GM18502 (cell line): ENCODE data around the gene SDHAF4.
A peak's percentile ranks its signal among the peaks of the same experiment; 100 is the strongest.
"Not testable (repeated sequence)": the region's sequence is repeated elsewhere in the genome, so short reads cannot be mapped to it uniquely, and the experiment has no call there.

ENCODE experiments used
- ATAC-seq: cut with Tn5 transposase; IDR thresholded peaks from one replicate; pipeline ENCODE4 v1.9.1; 2021; ENCODE audit warnings: mild to moderate bottlenecking; ENCODE audit not compliant: unreplicated experiment, poor library complexity

Gene SDHAF4

DNA sequence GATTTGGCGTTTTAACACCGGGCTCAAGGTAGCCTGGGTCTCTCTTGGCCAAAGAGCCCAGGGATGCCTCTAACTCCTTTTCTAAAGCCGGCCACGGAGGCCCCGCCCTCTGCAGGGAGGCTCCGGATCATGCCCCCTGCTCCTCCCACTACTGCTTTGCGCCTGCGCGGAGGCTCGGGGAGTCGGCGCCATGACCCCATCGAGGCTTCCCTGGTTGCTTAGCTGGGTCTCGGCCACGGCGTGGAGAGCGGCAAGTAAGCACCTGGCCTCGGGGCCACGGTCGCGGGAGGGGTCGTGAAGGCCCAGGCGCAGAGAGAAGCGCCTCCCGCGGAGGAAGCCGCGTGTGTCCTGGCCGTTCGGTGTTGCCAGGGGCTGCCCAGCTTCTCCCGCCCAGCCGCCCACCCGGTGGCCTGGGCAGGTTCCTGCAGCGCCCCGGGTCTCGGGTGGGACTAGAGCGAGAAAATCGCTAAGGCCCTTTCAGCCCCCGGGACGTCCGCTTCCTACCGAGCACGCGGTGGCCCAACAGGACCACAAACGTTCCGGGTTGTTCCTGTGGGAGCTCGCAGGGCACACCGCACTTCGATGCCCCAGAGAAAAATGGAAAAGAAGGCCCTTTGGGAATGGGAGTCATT, at the start of gene SDHAF4:
Gene SDHAF4 (plus strand): TSS at position 180 of the 632 bp plus-strand sequence. CDS start 11 bp downstream, at position 191.
- peak; percentile 98 for ATAC-seq

DNA sequence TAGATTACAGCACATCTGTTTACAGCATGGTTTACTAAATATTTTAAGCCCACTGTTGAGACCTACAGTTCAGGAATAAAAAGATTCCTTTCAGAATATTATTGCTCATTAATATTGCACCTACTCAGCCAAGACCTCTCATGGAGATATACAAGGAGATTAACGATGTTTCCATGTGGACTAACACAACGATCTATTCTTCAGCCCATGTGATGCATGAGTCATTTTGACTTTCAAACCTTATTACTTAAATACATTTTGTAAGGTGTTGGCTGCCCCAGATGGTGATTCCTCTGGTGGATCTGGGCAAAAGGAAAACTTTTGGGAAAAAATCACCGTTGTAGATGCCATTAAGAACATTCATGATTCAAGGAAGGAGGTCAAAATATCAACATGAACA, 48.0 kb upstream of the SDHAF4 start:
- ATAC-seq: no peak

GRCh38 chr6:70520575-70520974, 46.2 kb upstream of the SDHAF4 start:
- no peak for ATAC-seq

DNA sequence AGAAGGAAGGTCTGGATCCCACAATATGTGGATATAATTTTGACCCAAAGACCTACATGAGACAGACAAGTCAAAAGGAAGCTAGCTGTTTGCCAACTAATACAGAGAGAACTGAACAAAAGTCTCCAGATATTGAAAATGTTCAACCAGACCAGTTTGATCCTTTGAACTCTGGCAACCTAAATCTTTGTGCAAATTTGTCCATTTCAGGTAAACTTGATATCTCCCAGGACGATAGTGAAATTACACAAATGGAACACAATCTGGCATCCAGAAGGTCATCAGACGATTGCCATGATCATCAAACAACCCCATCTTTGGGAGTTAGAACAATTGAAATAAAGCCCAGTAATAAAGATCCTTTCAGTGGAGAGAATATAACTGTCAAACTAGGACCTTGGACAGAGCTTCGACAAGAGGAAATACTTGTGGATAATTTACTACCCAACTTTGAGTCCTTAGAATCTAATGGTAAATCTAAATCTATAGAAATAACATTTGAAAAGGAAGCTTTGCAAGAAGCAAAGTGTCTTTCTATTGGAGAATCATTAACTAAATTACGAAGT, 41.9 kb upstream of the SDHAF4 start:
- ATAC-seq: no peak

DNA sequence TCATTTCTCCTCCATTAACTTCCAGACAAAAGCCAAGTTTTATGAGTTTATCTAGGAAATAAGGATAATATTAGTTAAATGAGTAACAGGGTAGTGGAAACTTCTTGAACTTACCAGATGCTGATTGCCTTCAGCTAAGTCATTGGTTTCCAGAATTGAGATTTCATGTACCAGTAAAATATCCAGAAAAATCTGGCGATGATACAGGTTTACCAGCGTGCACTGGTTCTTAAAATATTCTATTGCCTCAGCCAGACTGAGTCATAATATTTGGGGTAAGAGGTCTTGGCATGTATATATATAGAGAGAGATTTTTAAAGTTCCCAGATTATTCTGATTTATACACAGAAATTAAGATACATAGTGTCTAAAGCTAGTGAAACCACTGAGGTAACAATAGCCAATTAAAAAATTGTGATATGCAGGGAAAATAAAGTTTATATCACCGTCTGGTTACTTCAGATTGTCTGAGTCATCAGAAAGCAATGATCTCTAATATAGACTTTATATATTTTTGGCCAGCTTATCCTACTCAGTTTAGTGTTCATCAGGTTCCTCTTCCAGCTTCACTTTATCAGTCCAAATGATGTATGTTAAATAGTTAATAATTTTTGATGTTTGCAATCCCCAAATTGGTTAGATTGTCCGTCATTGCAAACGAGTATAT, 39.5 kb upstream of the SDHAF4 start:
- ATAC-seq: no peak

DNA sequence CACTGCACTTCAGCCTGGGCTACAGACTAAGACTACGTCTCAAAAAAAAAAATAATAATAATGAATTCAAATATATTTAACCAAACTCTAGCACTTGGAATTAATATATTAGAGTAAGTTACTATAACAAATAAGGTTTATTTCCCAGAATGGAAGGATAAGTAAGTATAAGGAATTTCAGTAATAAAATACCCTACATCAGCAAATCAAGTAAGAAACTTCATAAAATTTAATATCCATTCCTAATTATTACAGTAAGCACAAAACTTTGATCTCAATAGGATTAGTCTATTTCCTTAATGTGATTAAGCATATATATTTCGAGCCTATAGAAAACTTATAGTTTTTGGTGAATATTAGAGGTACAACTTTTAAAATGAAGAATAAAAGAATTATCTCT, 36.7 kb upstream of the SDHAF4 start:
- no peak for ATAC-seq

- ATAC-seq: no peak
Measured at GRCh38 chr6:70531133-70531532, 35.6 kb upstream of the SDHAF4 start.

- ATAC-seq: no peak
Measured at GRCh38 chr6:70537266-70537665, 29.5 kb upstream of the SDHAF4 start.

DNA sequence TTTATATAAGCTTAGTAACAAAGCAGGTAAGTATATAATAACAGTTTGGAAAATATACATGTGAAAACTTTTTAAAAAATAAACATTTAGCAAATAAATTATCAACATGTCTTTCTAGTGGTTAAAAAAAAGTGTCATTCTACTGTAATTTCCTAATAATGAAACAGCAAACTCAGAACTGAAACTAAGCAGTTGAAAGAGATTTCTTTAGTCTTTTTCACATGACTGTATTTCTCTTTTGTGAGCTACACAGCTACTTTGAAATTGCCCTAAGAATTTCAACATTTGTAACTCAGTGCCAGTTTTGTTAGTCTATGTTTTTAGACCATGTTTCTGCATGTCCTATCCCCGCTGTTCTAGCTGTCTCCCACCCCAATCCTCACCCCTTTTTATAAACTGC, 28.4 kb upstream of the SDHAF4 start:
- ATAC-seq: peak; percentile 72

- ATAC-seq: no peak
Measured at GRCh38 chr6:70547313-70547712, 19.4 kb upstream of the SDHAF4 start.

GRCh38 chr6:70547905-70548304, 18.8 kb upstream of the SDHAF4 start:
- ATAC-seq: no peak

DNA sequence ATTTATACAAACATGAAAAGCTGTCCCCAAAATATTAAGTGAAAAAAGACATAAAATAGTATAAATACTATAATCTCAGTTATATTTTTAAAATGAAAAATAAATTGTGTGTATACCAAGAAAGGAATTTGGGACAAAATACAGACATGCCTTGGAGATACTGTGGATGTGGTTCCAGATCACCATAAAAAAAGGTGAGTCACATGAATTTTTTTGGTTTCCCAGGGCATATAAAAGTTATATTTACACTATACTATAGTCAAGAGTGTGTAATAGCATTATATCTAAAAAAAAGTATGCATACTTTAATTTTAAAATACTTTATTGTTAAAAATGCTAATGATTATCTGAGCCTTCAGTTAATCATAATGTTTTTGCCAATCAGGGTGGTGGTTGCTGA, 17.4 kb upstream of the SDHAF4 start:
- no peak for ATAC-seq

GRCh38 chr6:70551566-70551965, 15.2 kb upstream of the SDHAF4 start:
- ATAC-seq: no peak

DNA sequence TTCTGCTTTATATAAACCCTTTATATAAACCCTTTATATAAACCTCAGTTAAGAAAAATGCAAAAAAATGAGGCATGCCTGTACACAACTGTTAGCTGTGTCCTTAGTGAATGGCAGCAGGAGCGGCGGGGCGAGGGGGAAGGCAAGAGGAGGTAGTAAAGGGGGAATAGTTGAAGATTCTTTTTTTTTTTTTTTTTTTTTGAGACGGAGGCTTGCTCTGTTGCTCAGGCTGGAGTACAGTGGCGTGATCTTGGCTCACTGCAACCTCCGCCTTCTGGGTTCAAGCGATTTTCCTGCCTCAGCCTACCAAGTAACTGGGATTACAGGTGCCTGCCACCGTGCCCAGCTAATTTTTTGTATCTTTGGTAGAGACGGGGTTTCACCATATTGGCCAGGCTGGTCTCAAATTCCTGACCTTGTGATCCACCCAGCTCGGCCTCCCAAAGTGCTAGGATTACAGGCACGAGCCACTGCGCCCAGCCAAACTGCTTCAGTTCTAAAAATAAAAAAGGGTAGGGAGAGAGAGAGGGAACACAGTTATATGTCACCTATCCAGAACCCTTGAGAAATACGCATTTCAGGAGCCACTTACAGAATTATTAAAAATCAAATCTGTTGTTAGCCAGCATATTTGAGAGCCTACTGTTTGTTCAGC, 14.3 kb upstream of the SDHAF4 start:
- ATAC-seq: not testable (repeated sequence)

DNA sequence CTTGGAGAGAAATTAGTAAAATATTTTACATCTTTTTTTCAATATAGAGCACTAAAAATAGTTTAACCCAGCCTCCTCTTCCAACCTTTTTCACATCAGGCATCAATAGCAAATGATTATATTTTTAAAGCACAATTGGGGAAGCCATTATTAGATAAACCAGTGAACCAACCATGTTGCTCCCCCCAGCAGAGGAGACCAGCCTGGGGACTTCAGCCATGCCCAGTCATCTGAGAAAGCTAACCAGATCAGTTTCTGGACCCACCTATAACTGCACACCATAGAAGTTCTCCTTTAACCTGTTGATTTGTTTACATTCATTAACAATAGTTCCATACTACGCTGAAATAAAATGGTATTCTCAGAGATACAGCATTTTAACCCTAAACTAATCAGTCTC, 13.8 kb upstream of the SDHAF4 start:
- no peak for ATAC-seq

DNA sequence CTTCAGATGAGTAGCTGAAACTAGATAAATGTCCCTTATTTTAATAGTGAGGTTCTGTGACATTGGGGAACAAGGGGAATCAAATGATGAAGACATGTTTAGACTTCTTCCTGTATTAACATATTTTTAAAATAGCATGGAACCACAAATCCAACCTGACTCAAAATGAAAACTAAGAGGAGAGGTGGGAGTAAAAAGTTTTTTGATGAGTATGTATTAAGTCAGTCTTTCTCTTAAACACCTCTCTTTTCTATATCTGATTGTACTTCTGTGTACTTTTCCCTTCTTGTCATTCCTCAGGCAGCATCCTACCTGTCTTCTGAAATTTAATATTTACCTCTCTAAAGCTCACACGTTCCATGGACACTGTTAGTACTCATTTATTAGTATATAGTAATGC, 8.7 kb upstream of the SDHAF4 start:
- no peak for ATAC-seq

DNA sequence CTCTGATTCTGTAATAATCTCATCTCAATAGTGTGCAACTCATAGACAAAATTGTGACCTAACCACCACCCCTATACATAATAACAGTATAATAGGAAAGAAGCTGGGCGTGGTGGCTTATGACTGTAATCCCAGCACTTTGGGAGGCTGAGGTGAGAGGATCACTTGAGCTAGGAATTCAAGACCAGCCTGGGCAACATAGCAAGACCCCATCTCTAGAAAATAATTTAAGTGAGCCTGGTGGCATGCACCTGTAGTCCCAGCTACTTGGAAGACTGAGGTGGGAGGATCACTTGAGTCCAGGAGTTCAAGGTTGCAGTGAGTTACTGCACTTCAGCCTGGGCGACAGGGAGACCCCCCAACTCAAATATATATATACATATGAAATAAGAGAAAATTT, 4.3 kb upstream of the SDHAF4 start:
- ATAC-seq: not testable (repeated sequence)

- no peak for ATAC-seq
Measured at GRCh38 chr6:70563530-70563929, 3.2 kb upstream of the SDHAF4 start.

GRCh38 chr6:70574643-70575042, 7.9 kb downstream of the SDHAF4 start:
- ATAC-seq: no peak

DNA sequence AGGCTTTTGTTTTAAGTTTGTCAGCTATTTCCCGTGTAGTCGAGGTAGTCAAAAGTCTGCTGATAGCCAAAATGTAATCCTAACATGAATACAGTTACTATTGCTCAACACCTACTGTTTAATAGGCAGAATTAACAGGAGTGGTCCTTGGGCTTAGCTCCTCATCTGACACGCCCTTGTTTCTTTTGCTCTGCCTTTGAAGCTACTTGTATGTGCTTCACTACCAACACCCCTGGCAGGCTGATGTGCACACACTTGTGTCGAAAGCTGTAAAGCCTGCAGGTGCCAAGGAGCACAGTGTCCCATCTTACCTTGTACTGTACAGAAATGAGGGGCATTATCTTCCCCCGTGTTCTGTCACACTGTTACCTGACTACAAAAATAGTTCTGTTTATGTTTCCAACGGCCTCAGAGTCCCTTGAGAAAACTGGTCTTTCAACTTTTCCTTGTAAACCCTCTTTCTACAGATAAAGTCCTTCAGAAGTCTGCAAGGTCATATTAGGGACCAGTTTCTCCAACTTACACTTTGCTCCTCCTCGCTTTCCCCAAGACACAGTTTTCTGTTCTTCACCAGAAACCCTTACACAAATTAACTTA, 9.3 kb downstream of the SDHAF4 start:
- ATAC-seq: no peak

DNA sequence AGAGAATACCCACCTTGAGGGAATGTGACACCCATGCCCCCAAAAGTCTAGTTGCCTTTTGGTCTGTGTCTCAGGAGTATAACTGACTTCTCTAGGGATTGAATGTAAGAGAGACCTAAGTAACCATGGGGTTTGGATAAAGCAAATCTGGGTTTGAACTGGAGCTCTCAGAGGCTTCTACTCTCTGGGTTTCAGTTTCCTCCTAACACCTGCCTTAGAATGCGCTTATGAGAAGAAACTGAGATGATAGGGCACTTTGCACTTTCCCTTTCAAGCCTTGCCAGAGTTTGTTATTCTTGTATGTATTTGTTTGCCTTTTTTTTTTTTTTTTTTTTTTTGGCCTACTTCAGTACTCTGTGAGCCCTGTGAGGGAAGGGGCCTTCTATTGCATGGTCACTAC, 19.4 kb downstream of the SDHAF4 start:
- ATAC-seq: peak; percentile 96
